Liver (tissue), 3 donors: ENCODE measurements around the gene IQGAP2.

ENCODE experiments used
- ATF3 ChIP-seq: IDR thresholded peaks from 2 replicates; pipeline ENCODE4 v1.6.1; 2016; ENCODE audit warnings: antibody characterized with exemption
- CTCF ChIP-seq: fragments of 150-350 bp; IDR thresholded peaks from 2 replicates; pipeline ENCODE4 v1.5.1; 2017; ENCODE audit warnings: improper control_type of control experiment, low read depth, low read length; ENCODE audit not compliant: missing input control
- GABPA ChIP-seq, 2 donors: IDR thresholded peaks in 1 of 2; conservative IDR thresholded peaks in 1 of 2; 2 replicates each; pipeline ENCODE4 v1.6.1; 2016; ENCODE audit warnings: antibody characterized with exemption in 2 of 2, mild to moderate bottlenecking in 1 of 2, moderate library complexity in 1 of 2
- HNF4A ChIP-seq, 2 donors: conservative IDR thresholded peaks; 2 replicates each; pipeline ENCODE4 v1.6.1; 2016; ENCODE audit warnings: antibody characterized with exemption in 2 of 2, mild to moderate bottlenecking in 2 of 2
- HNF4G ChIP-seq: IDR thresholded peaks from 2 replicates; pipeline ENCODE4 v1.6.1; 2016; ENCODE audit warnings: antibody characterized with exemption
- JUND ChIP-seq, 2 donors: IDR thresholded peaks; 2 replicates each; pipeline ENCODE4 v1.6.1; 2016; ENCODE audit warnings: antibody characterized with exemption in 2 of 2
- MAX ChIP-seq: IDR thresholded peaks from 2 replicates; pipeline ENCODE4 v1.6.1; 2016; ENCODE audit warnings: antibody characterized with exemption
- RAD21 ChIP-seq, 2 donors: IDR thresholded peaks; 2 replicates each; pipeline ENCODE4 v1.6.1; 2016; ENCODE audit warnings: antibody characterized with exemption in 2 of 2, mild to moderate bottlenecking in 2 of 2
- REST ChIP-seq: IDR thresholded peaks from 2 replicates; pipeline ENCODE4 v1.6.1; 2016; ENCODE audit warnings: antibody characterized with exemption, mild to moderate bottlenecking
- SP1 ChIP-seq: IDR thresholded peaks from 2 replicates; pipeline ENCODE4 v1.6.1; 2018; ENCODE audit warnings: antibody characterized with exemption, mild to moderate bottlenecking
- TAF1 ChIP-seq: conservative IDR thresholded peaks from 2 replicates; pipeline ENCODE4 v1.6.1; 2016; ENCODE audit warnings: antibody characterized with exemption, mild to moderate bottlenecking
- YY1 ChIP-seq: IDR thresholded peaks from 2 replicates; pipeline ENCODE4 v1.6.1; 2016; ENCODE audit warnings: antibody characterized with exemption, mild to moderate bottlenecking
- ZBTB33 ChIP-seq: IDR thresholded peaks from 2 replicates; pipeline ENCODE4 v1.6.1; 2016; ENCODE audit warnings: antibody characterized with exemption
- donor health status: healthy.
- donor health status: healthy.

- TF ChIP-seq ZBTB33 (no peak), HNF4G (no peak), CTCF (no peak), YY1 (no peak), REST (no peak), TAF1 (no peak), MAX (no peak), RAD21 (IDR thresholded peaks at IDR 0.05) (no peak), GABPA (IDR thresholded peaks at IDR 0.05 in 1 of 2, conservative IDR thresholded peaks at IDR 0.05 in 1 of 2) (no peak), SP1 (no peak), ATF3 (no peak), HNF4A (conservative IDR thresholded peaks at IDR 0.05) (no peak), JUND (IDR thresholded peaks at IDR 0.05) (no peak)
These were observed 64.1 kb downstream of the IQGAP2 start for GRCh38 chr5:76467216-76467615.
